ENCODE data around the gene BORCS5. TPM values are rescaled to one million over a fixed set of nuclear protein-coding genes. Genes with fewer than 3 reads are reported as not detected.

BORCS5 gene
- total and polyA plus RNA-seq, 2 of the 8 experiments (the other 6 are each of a cell fraction or from before 2014, with no cell fraction given), result 8.3 to 17.4 TPM

DNA sequence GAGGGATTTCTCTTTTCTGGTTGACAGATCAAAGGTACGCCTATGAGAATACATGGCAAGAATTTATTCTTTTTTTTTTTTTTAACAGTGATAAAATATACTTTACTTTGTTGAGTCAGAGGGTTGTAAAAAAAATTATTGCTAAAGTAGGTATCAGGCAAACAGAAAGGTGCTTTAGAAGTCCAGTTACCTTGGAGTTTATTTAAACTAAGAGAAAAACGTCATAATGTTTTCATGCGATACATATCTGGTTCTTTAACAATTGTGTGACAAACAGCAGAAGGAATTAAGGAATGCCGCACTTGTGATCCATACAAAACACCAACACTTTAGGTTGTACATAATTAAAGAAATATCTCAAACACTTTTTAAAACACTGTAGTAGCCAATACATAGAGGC is 94.2 kb downstream of the BORCS5 start:
- Histone ChIP-seq H3K4me1 (replicated peaks in 1 of 4; ENCODE audit: control insufficient read depth in 3 of 4, insufficient read depth in 4 of 4, low read length in 3 of 4) (peaks cover 0 to 3% (median 0%) of the 10 kb centered on the region in 4 experiments; a peak in 1 of 7 replicates), H3K56ac (replicated peaks; ENCODE audit: insufficient read length, low read depth, low read length) (no peak overlapping the region), H3K4me2 (ENCODE audit: insufficient read depth in 1 of 2, low read depth in 2 of 2, low read length in 2 of 2) (no peak overlapping the region), H3K79me2 (ENCODE audit: control insufficient read depth in 1 of 2, insufficient read depth in 2 of 2, low read length in 2 of 2) (no peaks in the 10 kb centered on the region), H2BK120ac (replicated peaks; ENCODE audit: low read depth, low read length) (no peak overlapping the region), H3K9me3 (ENCODE audit: insufficient read depth in 2 of 2, low read depth in 1 of 2, low read length in 1 of 2) (no peaks in the 10 kb centered on the region), H3K14ac (ENCODE audit: insufficient read length) (no peak overlapping the region), H3K4ac (replicated peaks; ENCODE audit: insufficient read length, low read depth, low read length) (no peak overlapping the region), H4K91ac (replicated peaks; ENCODE audit: insufficient read length, low read length) (no peak overlapping the region), H4K8ac (ENCODE audit: extremely low read depth, insufficient read depth, low read length) (no peak overlapping the region), H2AFZ (ENCODE audit: low read length) (no peak overlapping the region), H3K79me1 (ENCODE audit: low read depth, low read length) (no peaks in the 10 kb centered on the region), H3K36me3 (ENCODE audit: control insufficient read depth in 2 of 4, insufficient read depth in 4 of 4, low read length in 3 of 4) (no peaks in the 10 kb centered on the region), H2BK20ac (ENCODE audit: low read length) (no peak overlapping the region), H2BK5ac (ENCODE audit: low read depth, low read length) (no peak overlapping the region), H3K23ac (ENCODE audit: insufficient read length) (no peak overlapping the region), H3K23me2 (ENCODE audit: low read depth, low read length) (no peaks in the 10 kb centered on the region), H3K18ac (ENCODE audit: extremely low read depth, low read length) (no peak overlapping the region), H2BK15ac (ENCODE audit: low read length) (no peak overlapping the region), H3K4me3 (ENCODE audit: extremely low read depth in 1 of 4, insufficient read depth in 2 of 4, low read depth in 3 of 4, low read length in 4 of 4) (no peak overlapping the region), H3K27me3 (replicated peaks in 1 of 4; ENCODE audit: control insufficient read depth in 3 of 4, extremely low read depth in 1 of 4, insufficient read depth in 3 of 4, low read length in 3 of 4) (no peaks in the 10 kb centered on the region), H2AK5ac (ENCODE audit: low read depth, low read length) (no peak overlapping the region), H2BK12ac (ENCODE audit: low read depth, low read length) (no peak overlapping the region), H4K5ac (ENCODE audit: insufficient read length, low read depth, low read length) (no peak overlapping the region), H3K27ac (ENCODE audit: low read depth, low read length) (no peak overlapping the region), H4K20me1 (replicated peaks in 1 of 2; ENCODE audit: control insufficient read depth in 1 of 2, insufficient read depth in 2 of 2, low read length in 2 of 2) (no peaks in the 10 kb centered on the region), H3K9ac (replicated peaks in 1 of 4; ENCODE audit: extremely low read depth in 1 of 4, low read depth in 3 of 4, low read length in 3 of 4) (no peak overlapping the region)
- ChIA-PET POLR2A (ENCODE audit: partially characterized antibody) (no interaction called here), CTCF (ENCODE audit: partially characterized antibody) (interaction anchor here (1.0 to 1.1 kb wide), 2 partner anchors 72 to 157 kb away, joined by 3 read pairs; no protein-coding TSS in a partner anchor)
- no peak for FAIRE-seq
- DNase-seq (ENCODE audit: low read depth in 1 of 2, low spot score in 2 of 2), result no peak
- WGBS, 2 experiments (ENCODE audit: extremely low coverage in 1 of 2, insufficient coverage in 1 of 2, insufficient read length in 1 of 2, insufficient replicate concordance in 2 of 2, low coverage in 1 of 2, low lambda C conversion rate in 2 of 2, missing lambda C conversion rate in 1 of 2), result 94% methylated on average over 4 of the region's 4 CpGs; no CpG with 5 or more reads in 1 of the 2 experiments
- TF ChIP-seq NANOG (IDR thresholded peaks at IDR 0.05; ENCODE audit: insufficient read depth, low read depth, low read length, poor library complexity, severe bottlenecking) (no peak), CTBP2 (IDR thresholded peaks at IDR 0.05; ENCODE audit: borderline replicate concordance, insufficient read depth, insufficient read length, low read length) (no peak), SIX5 (IDR thresholded peaks at IDR 0.05; ENCODE audit: low read depth, low read length) (no peak), TCF12 (IDR thresholded peaks at IDR 0.05; ENCODE audit: low read depth, low read length) (no peak), GABPA (IDR thresholded peaks at IDR 0.05; ENCODE audit: borderline replicate concordance, insufficient read depth, low read length) (no peak), KDM5A (IDR thresholded peaks at IDR 0.05; ENCODE audit: low read length) (no peak), FOSL1 (IDR thresholded peaks at IDR 0.05; ENCODE audit: insufficient read depth, low read depth, low read length) (no peak), YY1 (IDR thresholded peaks at IDR 0.05; ENCODE audit: low read depth, low read length) (no peak), EGR1 (IDR thresholded peaks at IDR 0.05; ENCODE audit: borderline replicate concordance, low read depth, low read length) (no peak), SUZ12 (IDR thresholded peaks at IDR 0.05; ENCODE audit: low read length) (no peak), ZNF274 (IDR thresholded peaks at IDR 0.05; ENCODE audit: borderline replicate concordance, extremely low read depth, low read length) (no peak)
- TF ChIP-seq, protein P1, sequence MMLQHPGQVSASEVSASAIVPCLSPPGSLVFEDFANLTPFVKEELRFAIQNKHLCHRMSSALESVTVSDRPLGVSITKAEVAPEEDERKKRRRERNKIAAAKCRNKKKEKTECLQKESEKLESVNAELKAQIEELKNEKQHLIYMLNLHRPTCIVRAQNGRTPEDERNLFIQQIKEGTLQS (IDR thresholded peaks at IDR 0.05; ENCODE audit: insufficient read depth, low read depth, low read length), result no peak
- TF ChIP-seq, protein P2, sequence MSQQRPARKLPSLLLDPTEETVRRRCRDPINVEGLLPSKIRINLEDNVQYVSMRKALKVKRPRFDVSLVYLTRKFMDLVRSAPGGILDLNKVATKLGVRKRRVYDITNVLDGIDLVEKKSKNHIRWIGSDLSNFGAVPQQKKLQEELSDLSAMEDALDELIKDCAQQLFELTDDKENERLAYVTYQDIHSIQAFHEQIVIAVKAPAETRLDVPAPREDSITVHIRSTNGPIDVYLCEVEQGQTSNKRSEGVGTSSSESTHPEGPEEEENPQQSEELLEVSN (IDR thresholded peaks at IDR 0.05), result no peak
